ENCODE measurements around the gene SIDT2.

Gene SIDT2

DNA sequence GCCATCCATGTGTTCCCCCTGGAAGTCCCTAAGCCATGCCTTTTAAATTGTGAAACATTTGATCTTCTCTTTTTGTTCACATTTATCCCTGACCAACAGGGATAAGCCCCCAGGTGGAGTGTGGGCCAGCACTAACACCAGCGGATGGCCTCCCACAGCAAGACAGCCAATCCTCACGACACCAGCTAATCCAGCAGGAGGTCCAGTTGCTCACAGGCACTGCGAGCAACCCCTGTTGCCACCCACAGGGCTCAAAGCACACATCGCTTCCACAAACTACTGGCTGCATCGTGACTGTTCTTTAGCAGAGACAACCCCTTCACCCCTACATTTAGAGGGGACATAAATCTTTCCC, 51.4 kb downstream of the SIDT2 start:
- H3K27ac ChIP-seq = no peak overlapping the region
- peak; percentile 50 for DNase-seq (ENCODE audit: low spot score)
- no peak overlapping the region for H3K4me3 ChIP-seq
- TF ChIP-seq, protein P1, sequence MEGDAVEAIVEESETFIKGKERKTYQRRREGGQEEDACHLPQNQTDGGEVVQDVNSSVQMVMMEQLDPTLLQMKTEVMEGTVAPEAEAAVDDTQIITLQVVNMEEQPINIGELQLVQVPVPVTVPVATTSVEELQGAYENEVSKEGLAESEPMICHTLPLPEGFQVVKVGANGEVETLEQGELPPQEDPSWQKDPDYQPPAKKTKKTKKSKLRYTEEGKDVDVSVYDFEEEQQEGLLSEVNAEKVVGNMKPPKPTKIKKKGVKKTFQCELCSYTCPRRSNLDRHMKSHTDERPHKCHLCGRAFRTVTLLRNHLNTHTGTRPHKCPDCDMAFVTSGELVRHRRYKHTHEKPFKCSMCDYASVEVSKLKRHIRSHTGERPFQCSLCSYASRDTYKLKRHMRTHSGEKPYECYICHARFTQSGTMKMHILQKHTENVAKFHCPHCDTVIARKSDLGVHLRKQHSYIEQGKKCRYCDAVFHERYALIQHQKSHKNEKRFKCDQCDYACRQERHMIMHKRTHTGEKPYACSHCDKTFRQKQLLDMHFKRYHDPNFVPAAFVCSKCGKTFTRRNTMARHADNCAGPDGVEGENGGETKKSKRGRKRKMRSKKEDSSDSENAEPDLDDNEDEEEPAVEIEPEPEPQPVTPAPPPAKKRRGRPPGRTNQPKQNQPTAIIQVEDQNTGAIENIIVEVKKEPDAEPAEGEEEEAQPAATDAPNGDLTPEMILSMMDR (IDR thresholded peaks at IDR 0.05) = no peak

DNA sequence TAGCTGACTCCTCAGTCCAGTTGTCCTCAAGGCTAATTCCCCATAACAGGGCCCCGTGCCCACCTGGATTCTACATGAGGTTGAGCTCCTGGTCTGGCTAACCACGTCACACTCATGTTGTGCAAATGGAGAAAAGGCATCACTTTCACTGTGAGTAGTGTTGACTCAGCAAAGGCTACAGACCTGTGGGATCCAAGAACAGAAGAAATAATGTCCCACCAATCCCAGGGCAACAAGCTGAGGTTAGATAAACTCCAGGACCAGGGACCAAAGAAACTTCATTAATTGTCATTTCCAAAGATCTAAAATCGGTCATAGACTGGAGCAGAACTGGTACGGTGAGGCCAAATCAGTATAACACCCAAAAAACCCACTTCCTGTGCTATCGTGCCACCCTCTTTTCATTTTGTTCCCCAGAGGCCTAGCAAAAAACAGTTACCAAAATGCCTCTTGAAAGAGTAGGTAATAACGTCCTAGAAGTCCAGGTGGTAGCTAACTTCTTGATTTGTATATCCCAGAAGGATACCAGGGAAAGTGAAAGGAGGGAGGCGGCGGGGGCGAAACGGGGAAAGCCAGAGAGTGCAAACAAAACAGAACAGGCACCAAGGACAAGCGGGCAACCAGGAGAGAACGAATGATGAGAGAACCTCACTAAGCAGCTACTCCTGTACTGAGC, 51.9 kb downstream of the SIDT2 start:
- TF ChIP-seq, protein P1 (IDR thresholded peaks at IDR 0.05) = no peak
- H3K4me3 ChIP-seq = peak overlapping the region; percentile 89
- peak; percentile 45 for DNase-seq (ENCODE audit: low spot score)
- H3K27ac ChIP-seq = no peak overlapping the region

DNA sequence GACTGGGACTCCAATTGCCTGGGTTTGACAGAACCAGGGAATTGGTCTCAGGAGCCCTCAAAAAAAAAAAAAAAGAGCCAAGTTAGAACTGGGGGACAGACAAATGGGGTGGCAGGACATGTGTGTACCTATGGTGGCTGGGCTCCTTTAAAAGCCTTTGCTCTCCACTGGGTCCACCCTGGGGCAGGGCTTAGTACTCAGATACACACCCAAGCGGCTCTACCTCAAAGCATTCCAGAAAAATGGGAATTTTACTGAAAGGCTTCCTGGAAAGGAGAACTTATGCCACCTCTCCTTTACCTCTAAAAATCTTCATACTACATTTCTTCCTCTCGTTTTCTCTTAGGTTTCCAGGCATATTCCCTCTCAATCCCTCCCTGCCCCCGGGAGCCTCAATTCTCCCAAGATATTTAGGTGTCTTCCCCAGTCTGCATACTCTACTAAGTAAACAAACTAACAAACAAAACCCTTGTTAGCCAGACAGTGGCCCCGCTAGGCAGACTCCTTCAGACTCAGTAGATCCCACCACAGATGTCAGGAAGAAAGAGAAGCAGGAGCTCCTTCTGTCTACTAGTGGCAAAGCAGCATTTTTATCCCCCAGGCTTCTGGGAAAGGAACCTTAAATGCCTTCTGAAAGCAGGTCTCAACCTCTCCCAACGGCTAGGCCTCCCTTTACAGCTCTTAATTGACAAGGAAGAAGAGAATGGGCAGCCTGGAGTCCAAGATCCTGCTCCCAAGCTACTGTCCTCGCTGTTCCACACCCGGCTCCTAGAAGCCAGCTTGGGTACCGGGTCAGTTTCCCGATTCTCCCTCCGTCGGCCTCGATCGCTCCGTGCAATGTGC, 52.7 kb downstream of the SIDT2 start:
- Histone ChIP-seq H3K4me3 (peak overlapping the region; percentile 89), H3K27ac (peak overlapping the region; percentile 83 to 96)
- TF ChIP-seq, protein P1 (IDR thresholded peaks at IDR 0.05) = no peak
- DNase-seq (ENCODE audit: low spot score) = peak; percentile 41

DNA sequence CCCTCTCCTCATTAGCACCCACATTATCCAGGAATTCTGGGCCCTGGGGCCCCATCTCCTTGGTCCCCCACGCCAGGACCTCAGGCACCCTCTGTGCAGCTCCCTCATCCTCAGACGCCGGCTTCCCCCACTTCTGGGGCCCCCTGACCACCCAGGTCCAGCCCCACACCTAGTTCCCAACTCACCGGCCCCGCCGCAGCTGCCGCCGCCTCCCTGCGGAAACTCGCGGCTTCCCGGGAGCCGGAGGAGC, 53.2 kb downstream of the SIDT2 start, which contains the start of gene PCSK7:
TSS of gene PCSK7 (minus strand) at position 232 of the 250 bp plus-strand sequence. CDS start 2,229 bp downstream, outside the sequence.
- TF ChIP-seq, protein P1 (IDR thresholded peaks at IDR 0.05) = no peak
- no peak for DNase-seq (ENCODE audit: low spot score)
- Histone ChIP-seq H3K27ac (peak within 1 kb of the TSS; percentile 83 to 96), H3K4me3 (peak within 1 kb of the TSS; percentile 89)

DNA sequence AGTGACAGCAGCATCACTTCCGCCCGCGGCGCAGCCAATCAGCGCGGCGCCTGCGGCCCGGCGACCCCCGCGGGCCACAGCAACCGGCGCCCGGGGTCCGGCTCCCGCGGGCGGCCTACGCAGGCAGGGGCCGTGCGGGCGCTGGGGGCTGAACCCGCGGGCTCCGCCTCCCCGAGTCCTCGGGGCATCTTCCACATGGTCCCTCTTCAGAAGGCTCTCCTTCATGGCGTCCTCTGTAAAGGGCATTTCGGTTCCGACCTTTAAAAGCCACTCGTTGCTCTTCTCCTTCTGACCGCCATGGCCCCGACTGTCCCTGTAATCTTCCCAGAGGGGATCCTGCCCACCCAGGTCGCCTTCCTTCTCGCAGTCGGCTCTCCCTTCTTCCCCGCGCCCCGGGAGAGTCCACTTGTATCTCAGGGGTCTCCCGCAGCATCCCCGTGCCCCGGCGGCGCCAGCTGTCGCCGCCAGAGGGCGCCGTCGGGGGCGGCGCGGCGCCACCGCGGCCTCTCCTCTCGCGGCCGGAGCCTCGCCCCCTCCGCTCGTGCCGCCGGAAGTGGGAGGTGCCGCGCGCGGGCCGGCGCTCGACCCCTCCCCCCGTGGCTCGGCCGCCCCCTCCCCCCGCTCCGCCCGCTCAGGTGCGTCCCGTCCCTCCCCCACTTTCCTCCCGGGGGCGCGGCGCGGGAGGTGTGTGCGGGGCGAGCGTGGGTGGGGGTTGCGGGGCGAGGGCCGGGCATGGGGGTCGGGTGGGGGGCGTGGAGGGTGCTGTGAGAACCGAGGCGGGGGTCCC, 53.7 kb downstream of the SIDT2 start, which contains the start of gene RNF214:
TSS of gene RNF214 (plus strand) at position 580 of the 787 bp plus-strand sequence. CDS start 1,602 bp downstream, outside the sequence.
- TF ChIP-seq, protein P1 (IDR thresholded peaks at IDR 0.05) = peak; percentile 98
- peak; percentile 78 for DNase-seq (ENCODE audit: low spot score)
- peak within 1 kb of the TSS; percentile 83 to 96 for H3K27ac ChIP-seq
- peak within 1 kb of the TSS; percentile 89 for H3K4me3 ChIP-seq

DNA sequence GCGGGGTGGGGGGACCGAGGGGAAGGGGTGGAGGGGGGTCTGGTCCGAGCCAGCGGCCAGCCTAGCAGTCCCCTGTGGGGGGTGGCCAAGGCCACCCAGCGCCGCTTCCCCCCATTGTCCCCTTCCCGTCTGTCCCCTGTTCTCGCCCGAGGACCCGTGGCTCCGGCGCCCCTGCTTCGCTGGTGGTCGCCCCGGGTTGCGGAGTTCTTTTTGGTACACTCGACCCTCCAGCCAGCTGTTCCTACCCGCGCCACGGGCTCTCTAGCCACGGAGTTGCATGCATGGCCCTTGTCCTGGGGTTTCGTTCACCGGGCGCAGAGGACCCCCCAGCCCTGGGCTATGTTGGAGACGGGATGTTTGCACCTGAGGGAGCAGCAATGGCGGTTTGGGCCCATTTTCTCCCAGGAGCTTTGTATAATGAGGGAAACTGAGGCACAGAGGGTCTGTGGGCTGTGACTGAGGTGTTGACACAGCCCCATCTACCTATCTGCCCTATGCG, 54.4 kb downstream of the SIDT2 start:
- peak; percentile 79 for DNase-seq (ENCODE audit: low spot score)
- Histone ChIP-seq H3K4me3 (peak overlapping the region; percentile 89), H3K27ac (peak overlapping the region; percentile 83 to 96)
- TF ChIP-seq, protein P1 (IDR thresholded peaks at IDR 0.05) = no peak

Data from coronary artery (tissue), 2 donors.